ENCODE data around the gene MPZL1.
"Not testable (repeated sequence)": the region's sequence is repeated elsewhere in the genome, so short reads cannot be mapped to it uniquely, and the experiment has no call there.

Gene MPZL1

GRCh38 chr1:167803358-167804207 lies 81.8 kb downstream of the MPZL1 start:
- no peaks in the 10 kb centered on the region for H3K36me3 ChIP-seq (ENCODE audit: control insufficient read depth, insufficient read depth, low read length)
- no peak overlapping the region for H3K4me3 ChIP-seq (replicated peaks; ENCODE audit: low read depth, low read length)
- peak; percentile 70 for DNase-seq (ENCODE audit: extremely low read depth, insufficient read length)
- H3K27me3 ChIP-seq (replicated peaks; ENCODE audit: control insufficient read depth, insufficient read depth, low read length) = no peaks in the 10 kb centered on the region
- TF ChIP-seq, protein P1, sequence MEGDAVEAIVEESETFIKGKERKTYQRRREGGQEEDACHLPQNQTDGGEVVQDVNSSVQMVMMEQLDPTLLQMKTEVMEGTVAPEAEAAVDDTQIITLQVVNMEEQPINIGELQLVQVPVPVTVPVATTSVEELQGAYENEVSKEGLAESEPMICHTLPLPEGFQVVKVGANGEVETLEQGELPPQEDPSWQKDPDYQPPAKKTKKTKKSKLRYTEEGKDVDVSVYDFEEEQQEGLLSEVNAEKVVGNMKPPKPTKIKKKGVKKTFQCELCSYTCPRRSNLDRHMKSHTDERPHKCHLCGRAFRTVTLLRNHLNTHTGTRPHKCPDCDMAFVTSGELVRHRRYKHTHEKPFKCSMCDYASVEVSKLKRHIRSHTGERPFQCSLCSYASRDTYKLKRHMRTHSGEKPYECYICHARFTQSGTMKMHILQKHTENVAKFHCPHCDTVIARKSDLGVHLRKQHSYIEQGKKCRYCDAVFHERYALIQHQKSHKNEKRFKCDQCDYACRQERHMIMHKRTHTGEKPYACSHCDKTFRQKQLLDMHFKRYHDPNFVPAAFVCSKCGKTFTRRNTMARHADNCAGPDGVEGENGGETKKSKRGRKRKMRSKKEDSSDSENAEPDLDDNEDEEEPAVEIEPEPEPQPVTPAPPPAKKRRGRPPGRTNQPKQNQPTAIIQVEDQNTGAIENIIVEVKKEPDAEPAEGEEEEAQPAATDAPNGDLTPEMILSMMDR (IDR thresholded peaks at IDR 0.05; ENCODE audit: insufficient read depth, low read length, poor library complexity, severe bottlenecking) = peak; percentile 96

GRCh38 chr1:167805041-167805556 lies 83.3 kb downstream of the MPZL1 start:
- DNase-seq (ENCODE audit: extremely low read depth, insufficient read length) = peak; percentile 31
- TF ChIP-seq, protein P1 (IDR thresholded peaks at IDR 0.05; ENCODE audit: insufficient read depth, low read length, poor library complexity, severe bottlenecking) = no peak
- H3K36me3 ChIP-seq (ENCODE audit: control insufficient read depth, insufficient read depth, low read length) = no peaks in the 10 kb centered on the region
- no peak overlapping the region for H3K4me3 ChIP-seq (replicated peaks; ENCODE audit: low read depth, low read length)
- no peaks in the 10 kb centered on the region for H3K27me3 ChIP-seq (replicated peaks; ENCODE audit: control insufficient read depth, insufficient read depth, low read length)

- DNase-seq (ENCODE audit: extremely low read depth, insufficient read length); H3K4me3 ChIP-seq (replicated peaks; ENCODE audit: low read depth, low read length); H3K36me3 ChIP-seq (ENCODE audit: control insufficient read depth, insufficient read depth, low read length); H3K27me3 ChIP-seq (replicated peaks; ENCODE audit: control insufficient read depth, insufficient read depth, low read length): not testable (repeated sequence)
These were observed 84.5 kb downstream of the MPZL1 start for GRCh38 chr1:167806235-167806634.

- H3K27me3 ChIP-seq (replicated peaks; ENCODE audit: control insufficient read depth, insufficient read depth, low read length); H3K4me3 ChIP-seq (replicated peaks; ENCODE audit: low read depth, low read length); DNase-seq (ENCODE audit: extremely low read depth, insufficient read length); H3K36me3 ChIP-seq (ENCODE audit: control insufficient read depth, insufficient read depth, low read length): not testable (repeated sequence)
These were observed 84.9 kb downstream of the MPZL1 start for GRCh38 chr1:167806676-167807075.

GRCh38 chr1:167808104-167808503 lies 86.3 kb downstream of the MPZL1 start:
- H3K36me3 ChIP-seq (ENCODE audit: control insufficient read depth, insufficient read depth, low read length) = no peaks in the 10 kb centered on the region
- TF ChIP-seq, protein P1 (IDR thresholded peaks at IDR 0.05; ENCODE audit: insufficient read depth, low read length, poor library complexity, severe bottlenecking) = no peak
- H3K27me3 ChIP-seq (replicated peaks; ENCODE audit: control insufficient read depth, insufficient read depth, low read length) = no peaks in the 10 kb centered on the region
- no peak for DNase-seq (ENCODE audit: extremely low read depth, insufficient read length)
- H3K4me3 ChIP-seq (replicated peaks; ENCODE audit: low read depth, low read length) = no peak overlapping the region

DNA sequence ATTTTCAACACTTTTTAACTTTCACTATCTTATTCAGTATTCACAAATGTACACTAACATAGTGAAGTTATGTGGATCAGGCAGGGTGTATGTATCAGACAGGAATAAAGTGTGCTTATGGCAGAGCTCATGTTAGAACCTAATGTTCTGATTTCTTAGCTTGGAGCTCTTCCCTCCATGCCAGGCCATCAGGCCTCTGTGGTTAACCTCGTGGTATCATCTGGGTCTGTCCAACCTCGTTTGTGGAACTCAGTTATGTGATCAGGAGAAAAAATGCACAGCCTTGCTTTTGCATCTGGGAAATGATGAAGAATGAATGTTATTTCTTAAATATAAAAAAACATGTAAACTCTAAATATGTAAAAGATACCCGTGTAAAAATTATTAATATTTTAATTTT lies 86.9 kb downstream of the MPZL1 start:
- Histone ChIP-seq H3K4me3 (replicated peaks; ENCODE audit: low read depth, low read length) (no peak overlapping the region), H3K27me3 (replicated peaks; ENCODE audit: control insufficient read depth, insufficient read depth, low read length) (no peaks in the 10 kb centered on the region), H3K36me3 (ENCODE audit: control insufficient read depth, insufficient read depth, low read length) (no peaks in the 10 kb centered on the region)
- DNase-seq (ENCODE audit: extremely low read depth, insufficient read length) = no peak
- TF ChIP-seq, protein P1 (IDR thresholded peaks at IDR 0.05; ENCODE audit: insufficient read depth, low read length, poor library complexity, severe bottlenecking) = no peak

All from GM06990 (cell line).